HepG2 (cell line): ENCODE data around the gene DDX54. TPM values are rescaled to one million over a fixed set of nuclear protein-coding genes. Genes with fewer than 3 reads are reported as not detected.
A peak's percentile ranks its signal among the peaks of the same experiment; 100 is the strongest.

ENCODE experiments used
- ATAC-seq: fragments of 200-7000 bp; cut with Tn5 transposase; 3 replicates; pipeline ENCODE4 v1.9.1; 2020; ENCODE audit warnings: mild to moderate bottlenecking, moderate library complexity
- BruUV-seq: library from RNA; stranded (reverse); fragments of 400-500 nt; replicated peaks from 2 replicates; lab custom pipeline; 2021; lab: Mats Ljungman, UMichigan
- CTCF ChIA-PET: fragments of 300-600 bp; formaldehyde crosslinking; extraction: SDS; loops from one replicate; lab custom pipeline; 2021; ENCODE audit warnings: low total read pairs, inconsistent platforms, low intra/inter-chr PET ratio; lab: Yijun Ruan, JAX
- POLR2A ChIA-PET: fragments of 350-600 bp; sonication (Branson Sonifier 250); formaldehyde crosslinking; loops from one replicate; lab custom pipeline; 2020; ENCODE audit warnings: antibody characterized with exemption, inconsistent platforms; lab: Yijun Ruan, JAX
- DNase-seq: peaks from one replicate; pipeline ENCODE4 v3.0.0-alpha.2; 2015; ENCODE audit warnings: low spot score
- FAIRE-seq: peaks from 3 replicates; lab custom pipeline; 2011; peaks lifted over from hg19 to GRCh38; lab: Jason Lieb, UNC
- H2AFZ ChIP-seq: one replicate; pipeline ENCODE4 v1.6.1; 2011; ENCODE audit warnings: low read length, inconsistent platforms
- H3K27ac ChIP-seq: fragments of 300-600 bp; 3 replicates; pipeline ENCODE4 v1.8.0; 2011; ENCODE audit warnings: mixed run types, mild to moderate bottlenecking, mixed read lengths, low read length, inconsistent platforms; ENCODE audit not compliant: insufficient read depth; ENCODE audit errors: extremely low read length
- H3K27me3 ChIP-seq, 2 experiments: fragments of 200-600 bp in 1 of 2; 2 replicates in 1 of 2; 3 replicates in 1 of 2; pipeline versions ENCODE4 v1.6.0 to v1.8.0; 2011; ENCODE audit warnings: low read length in 2 of 2, mild to moderate bottlenecking in 2 of 2, moderate library complexity in 2 of 2, inconsistent platforms in 1 of 2; ENCODE audit not compliant: insufficient read depth in 2 of 2, control insufficient read depth in 1 of 2
- H3K36me3 ChIP-seq, 2 experiments: fragments of 200-600 bp in 1 of 2; replicated peaks in 1 of 2; 2 replicates in 1 of 2; 3 replicates in 1 of 2; pipeline versions ENCODE4 v1.5.1 to v1.8.0; 2011; ENCODE audit warnings: low read length in 2 of 2, inconsistent platforms in 1 of 2; ENCODE audit not compliant: insufficient read depth in 2 of 2, control insufficient read depth in 1 of 2
- H3K4me1 ChIP-seq: 2 replicates; pipeline ENCODE4 v1.5.1; 2012; ENCODE audit warnings: low read length, inconsistent platforms; ENCODE audit not compliant: insufficient read depth
- H3K4me2 ChIP-seq: 2 replicates; pipeline ENCODE4 v1.6.0; 2011; ENCODE audit warnings: low read depth, low read length, inconsistent platforms
- H3K4me3 ChIP-seq, 3 experiments: fragments of 200-600 bp in 1 of 3; sonication (generic), shearing (Covaris generic) in 1 of 3; replicated peaks in 1 of 3; 2 replicates each; pipeline ENCODE4 v1.5.1; 2011 to 2016; ENCODE audit warnings: low read length in 3 of 3, inconsistent platforms in 2 of 3, low read depth in 2 of 3, mild to moderate bottlenecking in 2 of 3, control low read depth in 1 of 3, mixed read lengths in 1 of 3; ENCODE audit not compliant: insufficient read depth in 1 of 3
- H3K79me2 ChIP-seq: one replicate; pipeline ENCODE4 v1.6.1; 2011; ENCODE audit warnings: low read length, inconsistent platforms; ENCODE audit not compliant: insufficient read depth
- H3K9ac ChIP-seq: 2 replicates; pipeline ENCODE4 v1.6.0; 2011; ENCODE audit warnings: mild to moderate bottlenecking, low read depth, low read length, inconsistent platforms; ENCODE audit not compliant: insufficient read depth
- H3K9me3 ChIP-seq: 2 replicates; pipeline ENCODE4 v1.5.1; 2012; ENCODE audit warnings: mild to moderate bottlenecking, low read length
- H4K20me1 ChIP-seq: 2 replicates; pipeline ENCODE4 v1.6.0; 2011; ENCODE audit warnings: inconsistent platforms, mild to moderate bottlenecking, low read length, moderate library complexity; ENCODE audit not compliant: insufficient read depth
- ARID2 ChIP-seq: sonication (generic); formaldehyde crosslinking; IDR thresholded peaks from 2 replicates; pipeline ENCODE4 v1.8.1; 2022; ENCODE audit warnings: mild to moderate bottlenecking, missing genetic modification reagents, borderline replicate concordance
- FOXK1 ChIP-seq: sonication (generic); formaldehyde crosslinking; IDR thresholded peaks from 2 replicates; pipeline ENCODE4 v1.4.0; 2020; ENCODE audit warnings: low read depth, missing genetic modification reagents, borderline replicate concordance
- GPBP1L1 ChIP-seq: sonication (generic); formaldehyde crosslinking; IDR thresholded peaks from 2 replicates; pipeline ENCODE4 v1.5.0; 2020; ENCODE audit warnings: mild to moderate bottlenecking, missing genetic modification reagents
- MAX ChIP-seq: IDR thresholded peaks from 2 replicates; pipeline ENCODE4 v1.6.1; 2012; ENCODE audit warnings: inconsistent platforms
- MED8 ChIP-seq: sonication (generic); formaldehyde crosslinking; IDR thresholded peaks from 2 replicates; pipeline ENCODE4 v1.8.1; 2023; ENCODE audit warnings: mild to moderate bottlenecking, missing genetic modification reagents; ENCODE audit not compliant: insufficient replicate concordance
- NFIC ChIP-seq: IDR thresholded peaks from 2 replicates; pipeline ENCODE4 v1.6.1; 2012; ENCODE audit warnings: mild to moderate bottlenecking, low read length, inconsistent platforms
- POGZ ChIP-seq: sonication (generic); formaldehyde crosslinking; IDR thresholded peaks from 2 replicates; pipeline ENCODE4 v1.4.0; 2020; ENCODE audit warnings: mild to moderate bottlenecking, missing genetic modification reagents
- POLR2A ChIP-seq, 2 experiments: IDR thresholded peaks; 2 replicates each; pipeline ENCODE4 v1.6.1; 2011; ENCODE audit warnings: low read depth in 2 of 2, low read length in 2 of 2, mild to moderate bottlenecking in 1 of 2, moderate library complexity in 1 of 2; ENCODE audit not compliant: insufficient read depth in 1 of 2
- THAP8 ChIP-seq: sonication (generic); formaldehyde crosslinking; IDR thresholded peaks from 2 replicates; pipeline ENCODE4 v1.5.1; 2020; ENCODE audit warnings: missing genetic modification reagents, mild to moderate bottlenecking, borderline replicate concordance
- ZFY ChIP-seq: sonication (generic); formaldehyde crosslinking; IDR thresholded peaks from 2 replicates; pipeline ENCODE4 v1.4.0; 2020; ENCODE audit warnings: missing genetic modification reagents
- ZNF138 ChIP-seq: sonication (generic); formaldehyde crosslinking; IDR thresholded peaks from 2 replicates; pipeline ENCODE4 v1.5.0; 2020; ENCODE audit warnings: mild to moderate bottlenecking, low read depth, missing genetic modification reagents
- ZNF20 ChIP-seq: sonication (generic); formaldehyde crosslinking; IDR thresholded peaks from 2 replicates; pipeline ENCODE4 v1.4.0; 2020; ENCODE audit warnings: mild to moderate bottlenecking, moderate library complexity, missing genetic modification reagents
- ZNF460 ChIP-seq: sonication (generic); formaldehyde crosslinking; IDR thresholded peaks from 2 replicates; pipeline ENCODE4 v1.5.1; 2020; ENCODE audit warnings: missing genetic modification reagents, mild to moderate bottlenecking, borderline replicate concordance
- ZNF503 ChIP-seq: sonication (generic); formaldehyde crosslinking; IDR thresholded peaks from 2 replicates; pipeline ENCODE4 v1.4.0; 2020; ENCODE audit warnings: missing genetic modification reagents
- ZNF713 ChIP-seq: sonication (generic); formaldehyde crosslinking; IDR thresholded peaks from 2 replicates; pipeline ENCODE4 v1.4.0; 2020; ENCODE audit warnings: mild to moderate bottlenecking, missing genetic modification reagents
- ZNF75D ChIP-seq: sonication (generic); formaldehyde crosslinking; IDR thresholded peaks from 2 replicates; pipeline ENCODE4 v1.8.1; 2023; ENCODE audit warnings: missing genetic modification reagents, mild to moderate bottlenecking, borderline replicate concordance
- WGBS: methylation state at CpG from one replicate; pipeline ENCODE4 v1.1.6; 2017; ENCODE audit warnings: low lambda C conversion rate; 5-methylcytosine and 5-hydroxymethylcytosine counted together
- in situ Hi-C: cut with HindIII; loops from 2 replicates; pipeline ENCODE4 v1.10.0; 2017; ENCODE audit warnings: low pct_unique_long_range_greater_than_20kb; ENCODE audit not compliant: extremely low pct_ligation_motif_present
- intact Hi-C: fragments of 100-400 bp; cut with micrococcal nuclease; formaldehyde crosslinking; loops from one replicate; pipeline ENCODE4 v1.10.0; 2022; ENCODE audit not compliant: unreplicated experiment
- polyA plus RNA-seq, 8 experiments: library from polyadenylated mRNA; depleted of rRNA in 3 of 8; stranded (reverse) in 7 of 8; unstranded in 1 of 8; fragments of >200 nt; fragmentation: Illumina TruSeq in 4 of 8; extraction: Trizol in 4 of 8; gene quantifications; 2 replicates each; pipeline versions ENCODE4 v1.2.1 to v1.2.3, GENCODE V29; 2011 to 2016; ENCODE audit warnings: low read depth in 4 of 8, missing spikeins in 1 of 8, mixed read lengths in 1 of 8; ENCODE audit not compliant: insufficient read depth in 1 of 8
- total RNA-seq, 5 experiments: library from RNA; depleted of rRNA; stranded (reverse); fragments of >200 nt; fragmentation: Illumina TruSeq; extraction: Trizol; gene quantifications; 2 replicates each; pipeline ENCODE4 v1.2.3, GENCODE V29; 2016; ENCODE audit warnings: low read depth in 1 of 5

DDX54 gene
- total and polyA plus RNA-seq, 2 of the 13 experiments (the other 11 are each of a cell fraction or from before 2014, with no cell fraction given): 59.7 to 61.1 TPM

GRCh38 chr12:113152835-113153814 is 32.2 kb downstream of the DDX54 start (continued):
- TF ChIP-seq THAP8 (CRISPR knock-in tag): no peak
- no peak for TF ChIP-seq POLR2A (IDR thresholded peaks at IDR 0.05; ENCODE audit: insufficient read depth in 1 of 2, low read depth in 2 of 2, low read length in 2 of 2)
- TF ChIP-seq ZNF75D (CRISPR knock-in tag): no peak
- TF ChIP-seq ZNF713 (CRISPR knock-in tag): no peak
- 0 out of 2 replicates have a peak, but pooled peaks have one; percentile 29 for TF ChIP-seq ZFY
- no peak; the same call in 1 of the 2 replicates for TF ChIP-seq MAX

GRCh38 chr12:113152196-113152834 is 33.0 kb downstream of the DDX54 start:
- no peak overlapping the region for H3K27ac ChIP-seq
- WGBS: 13% methylated on average over 9 of the region's 9 CpGs
- BruUV-seq: no TSS peak
- intact Hi-C loops (loop anchor here (2.0 kb wide), 1 partner anchor 104 kb away; no protein-coding TSS in a partner anchor), in situ Hi-C loops (no loop called here)
- no peak overlapping the region for H3K9ac ChIP-seq
- H3K4me1 ChIP-seq: peaks cover 18% of the 10 kb centered on the region
- peak overlapping the region in 1 of 3 experiments; percentile 75; a peak in 1 of 6 replicates for H3K4me3 ChIP-seq
- peaks cover 0 to 45% of the 10 kb centered on the region in 2 experiments; a peak in 4 of 5 replicates for H3K27me3 ChIP-seq
- FAIRE-seq (no peak), DNase-seq (no peak), ATAC-seq (no peak)
- no peaks in the 10 kb centered on the region for H3K36me3 ChIP-seq
- no peaks in the 10 kb centered on the region for H3K9me3 ChIP-seq
- no peaks in the 10 kb centered on the region for H4K20me1 ChIP-seq
- H3K79me2 ChIP-seq: no peaks in the 10 kb centered on the region
- no peak overlapping the region for H2AFZ ChIP-seq
- ChIA-PET CTCF (interaction anchor here (1.8 kb wide), 1 partner anchor 103 kb away, joined by 16 read pairs; no protein-coding TSS in a partner anchor), POLR2A (no interaction called here)
- peak overlapping the region; percentile 86; the same call in 1 of the 2 replicates for H3K4me2 ChIP-seq
- TF ChIP-seq ZNF460 (CRISPR knock-in tag) (no peak), ZNF503 (CRISPR knock-in tag) (no peak), NFIC (no peak), MED8 (CRISPR knock-in tag) (no peak), ZNF138 (CRISPR knock-in tag) (no peak), FOXK1 (CRISPR knock-in tag) (no peak), GPBP1L1 (CRISPR knock-in tag) (no peak), ARID2 (CRISPR knock-in tag) (no peak), POGZ (CRISPR knock-in tag) (no peak), ZNF20 (CRISPR knock-in tag) (no peak)
